HFF-Myc (cell line): Measurements from ENCODE around the gene ZAR1.
A peak's percentile ranks its signal among the peaks of the same experiment; 100 is the strongest.

ENCODE experiments used
- DNase-seq: peaks from one replicate; pipeline ENCODE4 v3.0.0-alpha.2; 2011; ENCODE audit warnings: low read depth; ENCODE audit errors: extremely low read depth
- H3K4me3 ChIP-seq: replicated peaks from 2 replicates; pipeline ENCODE4 v1.5.1; 2011; ENCODE audit warnings: low read depth, mild to moderate bottlenecking, control low read depth, low read length
- TF ChIP-seq, protein P1 (sequence below): IDR thresholded peaks from 2 replicates; pipeline ENCODE4 v1.5.1; 2012; ENCODE audit warnings: mild to moderate bottlenecking, low read depth, low read length, control low read depth; ENCODE audit errors: missing control alignments

The ZAR1 gene

GRCh38 chr4:48461000-48461399 is 29.1 kb upstream of the ZAR1 start:
- DNase-seq, result no peak
- TF ChIP-seq, protein P1, sequence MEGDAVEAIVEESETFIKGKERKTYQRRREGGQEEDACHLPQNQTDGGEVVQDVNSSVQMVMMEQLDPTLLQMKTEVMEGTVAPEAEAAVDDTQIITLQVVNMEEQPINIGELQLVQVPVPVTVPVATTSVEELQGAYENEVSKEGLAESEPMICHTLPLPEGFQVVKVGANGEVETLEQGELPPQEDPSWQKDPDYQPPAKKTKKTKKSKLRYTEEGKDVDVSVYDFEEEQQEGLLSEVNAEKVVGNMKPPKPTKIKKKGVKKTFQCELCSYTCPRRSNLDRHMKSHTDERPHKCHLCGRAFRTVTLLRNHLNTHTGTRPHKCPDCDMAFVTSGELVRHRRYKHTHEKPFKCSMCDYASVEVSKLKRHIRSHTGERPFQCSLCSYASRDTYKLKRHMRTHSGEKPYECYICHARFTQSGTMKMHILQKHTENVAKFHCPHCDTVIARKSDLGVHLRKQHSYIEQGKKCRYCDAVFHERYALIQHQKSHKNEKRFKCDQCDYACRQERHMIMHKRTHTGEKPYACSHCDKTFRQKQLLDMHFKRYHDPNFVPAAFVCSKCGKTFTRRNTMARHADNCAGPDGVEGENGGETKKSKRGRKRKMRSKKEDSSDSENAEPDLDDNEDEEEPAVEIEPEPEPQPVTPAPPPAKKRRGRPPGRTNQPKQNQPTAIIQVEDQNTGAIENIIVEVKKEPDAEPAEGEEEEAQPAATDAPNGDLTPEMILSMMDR, result no peak
- H3K4me3 ChIP-seq, result no peak overlapping the region

GRCh38 chr4:48462363-48462762 is 27.7 kb upstream of the ZAR1 start:
- TF ChIP-seq, protein P1, result no peak
- H3K4me3 ChIP-seq, result no peak overlapping the region
- peak; percentile 55 for DNase-seq

DNA sequence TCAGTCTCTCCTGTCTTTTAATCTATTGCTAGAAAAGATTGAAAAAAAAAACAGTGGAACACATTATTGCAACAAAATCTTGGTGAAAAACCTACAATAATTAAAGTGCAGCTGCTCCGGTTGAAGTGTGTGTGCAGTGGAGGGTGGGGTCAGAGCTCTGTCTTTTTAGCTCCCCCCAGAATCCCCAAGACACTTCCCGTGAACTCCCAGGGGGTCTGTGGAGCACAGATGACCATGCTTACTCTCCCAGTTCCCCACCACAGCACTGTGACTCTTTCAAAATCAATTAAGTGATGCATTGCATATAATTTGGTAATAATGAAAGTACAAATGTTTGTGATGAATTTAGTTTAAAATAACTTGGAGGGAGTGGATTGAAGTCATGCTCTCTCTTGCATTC is 22.6 kb upstream of the ZAR1 start:
- DNase-seq, result no peak
- TF ChIP-seq, protein P1, result no peak
- no peak overlapping the region for H3K4me3 ChIP-seq

GRCh38 chr4:48467891-48468290 is 22.2 kb upstream of the ZAR1 start:
- H3K4me3 ChIP-seq, result no peak overlapping the region
- TF ChIP-seq, protein P1, result no peak
- DNase-seq, result no peak

DNA sequence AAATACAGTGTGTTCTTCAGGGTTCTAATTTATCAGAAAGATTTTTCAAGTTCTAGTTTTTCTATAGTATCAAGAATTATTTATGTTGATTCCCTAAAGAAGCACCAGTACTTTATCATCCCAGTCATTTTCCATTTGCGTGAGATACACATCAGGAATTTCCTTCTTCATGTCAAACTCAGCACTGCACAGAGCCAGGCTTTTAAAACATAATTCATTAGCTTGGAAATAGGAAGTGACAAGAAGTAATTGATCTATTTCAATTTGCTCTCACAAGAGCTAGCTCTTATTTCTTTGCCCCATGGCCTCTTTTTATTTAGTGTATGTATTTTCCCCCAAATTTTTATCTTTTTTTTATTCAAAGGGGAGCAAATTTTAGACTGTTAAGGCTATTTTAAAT is 19.9 kb upstream of the ZAR1 start:
- H3K4me3 ChIP-seq, result no peak overlapping the region
- DNase-seq, result no peak

GRCh38 chr4:48470570-48470969 is 19.5 kb upstream of the ZAR1 start:
- TF ChIP-seq, protein P1, result no peak
- no peak overlapping the region for H3K4me3 ChIP-seq
- DNase-seq, result no peak

More for the DNA sequence above, 19.9 kb upstream of the ZAR1 start:
- TF ChIP-seq, protein P1, result no peak

DNA sequence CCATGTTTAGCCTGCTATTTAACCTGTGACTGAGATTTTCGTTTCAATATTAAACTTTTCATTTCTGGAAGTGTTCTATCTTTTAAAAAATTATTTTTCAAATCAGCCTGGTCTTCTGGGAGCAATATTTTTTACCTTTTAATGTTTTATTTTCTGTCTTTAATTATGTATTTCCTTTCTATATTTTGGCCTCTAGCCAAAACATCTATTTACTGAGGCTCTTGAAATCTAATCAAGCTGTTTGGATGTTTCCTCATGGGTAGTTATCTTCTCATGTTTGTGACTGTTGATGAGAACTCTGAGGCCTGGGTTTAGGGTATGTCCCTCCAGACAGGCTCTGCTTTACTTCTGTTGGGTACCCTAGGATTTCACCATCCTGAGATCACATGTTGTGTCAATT is 17.3 kb upstream of the ZAR1 start:
- TF ChIP-seq, protein P1, result no peak
- no peak for DNase-seq
- H3K4me3 ChIP-seq, result no peak overlapping the region
